HEK293 (cell line): ENCODE data around the gene CLPSL2.

Experiments
- CTCF ChIP-seq: fragments of 450-650 bp; formaldehyde crosslinking; IDR thresholded peaks from 2 replicates; pipeline ENCODE4 v1.5.1; 2016; ENCODE audit warnings: missing biosample characterization, missing genetic modification characterization
- GLIS1 ChIP-seq: fragments of 450-650 bp; formaldehyde crosslinking; IDR thresholded peaks from 2 replicates; pipeline ENCODE4 v1.5.1; 2016; ENCODE audit warnings: missing biosample characterization, missing genetic modification characterization
- KLF1 ChIP-seq: fragments of 450-650 bp; formaldehyde crosslinking; IDR thresholded peaks from 2 replicates; pipeline ENCODE4 v1.5.1; 2016; ENCODE audit warnings: missing biosample characterization, missing genetic modification characterization
- KLF16 ChIP-seq: fragments of 450-650 bp; formaldehyde crosslinking; IDR thresholded peaks from 2 replicates; pipeline ENCODE4 v1.5.1; 2017; ENCODE audit warnings: missing biosample characterization, missing genetic modification characterization
- KLF9 ChIP-seq: fragments of 450-650 bp; formaldehyde crosslinking; IDR thresholded peaks from 2 replicates; pipeline ENCODE4 v1.5.1; 2016; ENCODE audit warnings: missing biosample characterization, missing genetic modification characterization, low read depth
- PATZ1 ChIP-seq: fragments of 450-650 bp; formaldehyde crosslinking; IDR thresholded peaks from 2 replicates; pipeline ENCODE4 v1.5.1; 2016; ENCODE audit warnings: missing biosample characterization, missing genetic modification characterization
- SALL2 ChIP-seq: fragments of 450-650 bp; formaldehyde crosslinking; IDR thresholded peaks from 2 replicates; pipeline ENCODE4 v1.5.0; 2017; ENCODE audit warnings: missing biosample characterization, mild to moderate bottlenecking, missing genetic modification characterization, borderline replicate concordance
- SP2 ChIP-seq: fragments of 450-650 bp; formaldehyde crosslinking; IDR thresholded peaks from 2 replicates; pipeline ENCODE4 v1.5.1; 2016; ENCODE audit warnings: missing biosample characterization, missing genetic modification characterization
- YY1 ChIP-seq: fragments of 450-650 bp; formaldehyde crosslinking; IDR thresholded peaks from 2 replicates; pipeline ENCODE4 v1.5.1; 2018; ENCODE audit warnings: missing biosample characterization, missing genetic modification characterization
- ZBTB20 ChIP-seq: fragments of 450-650 bp; formaldehyde crosslinking; IDR thresholded peaks from 2 replicates; pipeline ENCODE4 v1.5.1; 2016; ENCODE audit warnings: missing biosample characterization, missing genetic modification characterization
- ZFP37 ChIP-seq: fragments of 450-650 bp; formaldehyde crosslinking; IDR thresholded peaks from 2 replicates; pipeline ENCODE4 v1.5.1; 2016; ENCODE audit warnings: missing biosample characterization, missing genetic modification characterization
- ZNF140 ChIP-seq: fragments of 450-650 bp; formaldehyde crosslinking; IDR thresholded peaks from 2 replicates; pipeline ENCODE4 v1.5.1; 2016; ENCODE audit warnings: missing biosample characterization, missing genetic modification characterization
- ZNF23 ChIP-seq: fragments of 450-650 bp; formaldehyde crosslinking; IDR thresholded peaks from 2 replicates; pipeline ENCODE4 v1.5.1; 2016; ENCODE audit warnings: missing biosample characterization, missing genetic modification characterization, borderline replicate concordance
- ZNF324 ChIP-seq: fragments of 450-650 bp; formaldehyde crosslinking; IDR thresholded peaks from 2 replicates; pipeline ENCODE4 v1.5.1; 2016; ENCODE audit warnings: missing biosample characterization, missing genetic modification characterization
- ZNF335 ChIP-seq: fragments of 450-650 bp; formaldehyde crosslinking; conservative IDR thresholded peaks from 2 replicates; pipeline ENCODE4 v1.5.1; 2016; ENCODE audit warnings: missing biosample characterization, missing genetic modification characterization
- ZNF354C ChIP-seq: fragments of 450-650 bp; formaldehyde crosslinking; IDR thresholded peaks from 2 replicates; pipeline ENCODE4 v1.5.1; 2016; ENCODE audit warnings: missing biosample characterization, missing genetic modification characterization, low read depth, borderline replicate concordance
- ZNF404 ChIP-seq: fragments of 450-650 bp; formaldehyde crosslinking; IDR thresholded peaks from 2 replicates; pipeline ENCODE4 v1.5.1; 2017; ENCODE audit warnings: missing biosample characterization, missing genetic modification characterization
- ZNF449 ChIP-seq: fragments of 450-650 bp; formaldehyde crosslinking; IDR thresholded peaks from 2 replicates; pipeline ENCODE4 v1.5.1; 2017; ENCODE audit warnings: missing biosample characterization, mild to moderate bottlenecking, missing genetic modification characterization, moderate library complexity
- ZNF48 ChIP-seq: fragments of 450-650 bp; formaldehyde crosslinking; IDR thresholded peaks from 2 replicates; pipeline ENCODE4 v1.5.1; 2016; ENCODE audit warnings: missing biosample characterization, missing genetic modification characterization
- ZNF518A ChIP-seq: fragments of 450-650 bp; formaldehyde crosslinking; conservative IDR thresholded peaks from 2 replicates; pipeline ENCODE4 v1.5.1; 2016; ENCODE audit warnings: low read depth, missing biosample characterization, missing genetic modification characterization
- ZNF596 ChIP-seq: fragments of 450-650 bp; IDR thresholded peaks from 2 replicates; pipeline ENCODE4 v1.5.0; 2018; ENCODE audit warnings: missing biosample characterization, mild to moderate bottlenecking, missing genetic modification characterization, moderate library complexity
- ZNF621 ChIP-seq: fragments of 450-650 bp; formaldehyde crosslinking; IDR thresholded peaks from 2 replicates; pipeline ENCODE4 v1.5.1; 2017; ENCODE audit warnings: missing biosample characterization, missing genetic modification characterization
- ZNF785 ChIP-seq: fragments of 450-650 bp; formaldehyde crosslinking; IDR thresholded peaks from 2 replicates; pipeline ENCODE4 v1.5.1; 2016; ENCODE audit warnings: missing biosample characterization, missing genetic modification characterization
- TF ChIP-seq, protein P1 (sequence below): fragments of 450-650 bp; formaldehyde crosslinking; IDR thresholded peaks from 2 replicates; pipeline ENCODE4 v1.5.1; 2016; ENCODE audit warnings: missing biosample characterization, missing genetic modification characterization
- TF ChIP-seq, protein P2 (sequence below): fragments of 450-650 bp; formaldehyde crosslinking; IDR thresholded peaks from 2 replicates; pipeline ENCODE4 v1.5.1; 2016; ENCODE audit warnings: missing biosample characterization, missing genetic modification characterization, borderline replicate concordance

The CLPSL2 gene

DNA sequence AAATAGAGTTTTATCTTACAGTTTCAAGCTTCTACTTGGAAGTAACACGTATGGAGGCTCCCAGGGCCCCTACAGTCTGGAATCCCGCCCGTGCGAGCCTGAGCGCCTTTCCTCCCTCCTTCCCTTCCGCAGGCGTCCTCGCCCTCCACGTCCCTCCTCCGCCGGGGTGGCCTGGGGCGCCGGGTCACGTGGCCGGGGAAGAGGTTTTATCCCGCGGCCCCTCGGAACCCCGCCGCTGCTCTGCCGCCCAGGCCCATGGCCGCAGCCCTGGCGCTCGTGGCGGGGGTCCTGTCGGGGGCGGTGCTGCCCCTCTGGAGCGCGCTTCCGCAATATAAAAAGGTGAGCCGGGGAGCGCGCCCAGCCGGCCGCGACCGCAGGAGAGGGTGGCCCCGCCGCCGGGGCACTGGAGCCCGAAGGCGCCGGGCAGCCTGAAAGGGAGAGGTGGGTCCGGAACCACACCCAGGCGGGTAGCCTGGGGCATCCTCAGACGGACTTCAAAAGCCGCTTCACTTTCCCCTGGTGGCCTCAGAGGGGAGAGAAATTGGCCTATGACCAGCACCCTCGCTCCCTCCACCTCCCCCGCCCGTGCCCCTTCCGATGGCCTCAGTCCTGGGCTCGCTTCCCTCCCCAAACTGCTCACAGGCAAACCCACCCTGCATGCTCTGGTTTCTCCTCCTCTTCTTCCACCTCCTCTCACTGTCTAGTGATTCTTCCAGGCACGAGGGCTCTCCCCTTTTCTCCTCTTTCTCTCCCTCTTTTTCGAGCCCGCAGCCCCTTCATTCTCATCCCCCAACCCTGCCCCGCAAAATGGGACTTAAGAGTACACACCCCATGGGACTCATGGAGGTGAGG, at the start of gene CLPSL2 (continued):
- no peak for TF ChIP-seq ZNF518A (tag by site-specific recombination)
- peak; percentile 63; the same call in 1 of the 2 replicates for TF ChIP-seq GLIS1
- peak; percentile 66 for TF ChIP-seq PATZ1 (tag by site-specific recombination)
- TF ChIP-seq, protein P1, sequence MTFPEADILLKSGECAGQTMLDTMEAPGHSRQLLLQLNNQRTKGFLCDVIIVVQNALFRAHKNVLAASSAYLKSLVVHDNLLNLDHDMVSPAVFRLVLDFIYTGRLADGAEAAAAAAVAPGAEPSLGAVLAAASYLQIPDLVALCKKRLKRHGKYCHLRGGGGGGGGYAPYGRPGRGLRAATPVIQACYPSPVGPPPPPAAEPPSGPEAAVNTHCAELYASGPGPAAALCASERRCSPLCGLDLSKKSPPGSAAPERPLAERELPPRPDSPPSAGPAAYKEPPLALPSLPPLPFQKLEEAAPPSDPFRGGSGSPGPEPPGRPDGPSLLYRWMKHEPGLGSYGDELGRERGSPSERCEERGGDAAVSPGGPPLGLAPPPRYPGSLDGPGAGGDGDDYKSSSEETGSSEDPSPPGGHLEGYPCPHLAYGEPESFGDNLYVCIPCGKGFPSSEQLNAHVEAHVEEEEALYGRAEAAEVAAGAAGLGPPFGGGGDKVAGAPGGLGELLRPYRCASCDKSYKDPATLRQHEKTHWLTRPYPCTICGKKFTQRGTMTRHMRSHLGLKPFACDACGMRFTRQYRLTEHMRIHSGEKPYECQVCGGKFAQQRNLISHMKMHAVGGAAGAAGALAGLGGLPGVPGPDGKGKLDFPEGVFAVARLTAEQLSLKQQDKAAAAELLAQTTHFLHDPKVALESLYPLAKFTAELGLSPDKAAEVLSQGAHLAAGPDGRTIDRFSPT (tag by site-specific recombination), result peak; percentile 29; the same call in 1 of the 2 replicates
- no peak for TF ChIP-seq ZNF404 (tag by site-specific recombination)
- TF ChIP-seq ZNF621 (tag by site-specific recombination), result no peak
- TF ChIP-seq SP2, result peak; percentile 47
- TF ChIP-seq ZNF335, result peak; percentile 72; the same call in 1 of the 2 replicates
- TF ChIP-seq CTCF (tag by site-specific recombination), result 0 out of 2 replicates have a peak, but pooled peaks have one; percentile 29
- peak; percentile 25; the same call in 1 of the 2 replicates for TF ChIP-seq KLF9 (tag by site-specific recombination)
- no peak for TF ChIP-seq ZNF354C (tag by site-specific recombination)
- TF ChIP-seq, protein P2, sequence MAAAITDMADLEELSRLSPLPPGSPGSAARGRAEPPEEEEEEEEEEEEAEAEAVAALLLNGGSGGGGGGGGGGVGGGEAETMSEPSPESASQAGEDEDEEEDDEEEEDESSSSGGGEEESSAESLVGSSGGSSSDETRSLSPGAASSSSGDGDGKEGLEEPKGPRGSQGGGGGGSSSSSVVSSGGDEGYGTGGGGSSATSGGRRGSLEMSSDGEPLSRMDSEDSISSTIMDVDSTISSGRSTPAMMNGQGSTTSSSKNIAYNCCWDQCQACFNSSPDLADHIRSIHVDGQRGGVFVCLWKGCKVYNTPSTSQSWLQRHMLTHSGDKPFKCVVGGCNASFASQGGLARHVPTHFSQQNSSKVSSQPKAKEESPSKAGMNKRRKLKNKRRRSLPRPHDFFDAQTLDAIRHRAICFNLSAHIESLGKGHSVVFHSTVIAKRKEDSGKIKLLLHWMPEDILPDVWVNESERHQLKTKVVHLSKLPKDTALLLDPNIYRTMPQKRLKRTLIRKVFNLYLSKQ (tag by site-specific recombination), result no peak
- TF ChIP-seq ZNF23 (tag by site-specific recombination), result no peak
- TF ChIP-seq ZNF596 (tag by site-specific recombination), result no peak
- TF ChIP-seq ZNF140 (tag by site-specific recombination), result no peak
- TF ChIP-seq ZBTB20, result peak; percentile 86
- TF ChIP-seq YY1 (tag by site-specific recombination), result peak; percentile 31; the same call in 1 of the 2 replicates
- TF ChIP-seq ZNF785 (tag by site-specific recombination), result no peak
- TF ChIP-seq ZNF324 (tag by site-specific recombination), result no peak
- TF ChIP-seq ZNF48, result no peak
- TF ChIP-seq SALL2 (tag by site-specific recombination), result no peak
- no peak for TF ChIP-seq ZFP37
- TF ChIP-seq ZNF449 (tag by site-specific recombination), result peak; percentile 88
- peak; percentile 68 for TF ChIP-seq KLF1 (tag by site-specific recombination)
- no peak for TF ChIP-seq KLF16 (tag by site-specific recombination)
